A673 (cell line): Measurements from ENCODE around the gene ABCB6. TPM values are rescaled to one million over a fixed set of nuclear protein-coding genes. Genes with fewer than 3 reads are reported as not detected.
"Not testable (repeated sequence)": the region's sequence is repeated elsewhere in the genome, so short reads cannot be mapped to it uniquely, and the experiment has no call there.

Source experiments
- BruUV-seq: library from RNA; stranded (reverse); fragments of 400-500 nt; replicated peaks from 2 replicates; lab custom pipeline; 2021; lab: Mats Ljungman, UMichigan
- CTCF ChIA-PET: fragments of 300-600 bp; sonication (Branson Sonifier 250); formaldehyde crosslinking; loops from one replicate; lab custom pipeline; 2022; ENCODE audit warnings: antibody characterized with exemption; lab: Charles Lee
- POLR2A ChIA-PET: fragments of 300-600 bp; sonication (Branson Sonifier 250); formaldehyde crosslinking; loops from one replicate; lab custom pipeline; 2022; ENCODE audit warnings: antibody characterized with exemption; ENCODE audit not compliant: low non-redundant PET; lab: Charles Lee
- DNase-seq: peaks from one replicate; pipeline ENCODE4 v3.0.0-alpha.2; 2015; ENCODE audit warnings: low spot score
- H3K27ac ChIP-seq: fragments of 200-600 bp; sonication (generic); 2 replicates; pipeline ENCODE4 v1.5.1; 2016; ENCODE audit warnings: mixed run types, low read depth, mild to moderate bottlenecking, mixed read lengths, antibody characterized with exemption, low read length; ENCODE audit not compliant: poor library complexity, severe bottlenecking
- H3K27me3 ChIP-seq: fragments of 200-600 bp; sonication (generic); replicated peaks from 2 replicates; pipeline ENCODE4 v1.6.1; 2017; ENCODE audit warnings: mixed run types, low read depth, mild to moderate bottlenecking, mixed read lengths, antibody characterized with exemption, low read length; ENCODE audit not compliant: insufficient read depth, poor library complexity
- H3K36me3 ChIP-seq: fragments of 200-600 bp; sonication (generic); 2 replicates; pipeline ENCODE4 v1.6.1; 2016; ENCODE audit warnings: mixed run types, mild to moderate bottlenecking, mixed read lengths, antibody characterized with exemption, low read length; ENCODE audit not compliant: insufficient read depth, poor library complexity, severe bottlenecking
- H3K4me1 ChIP-seq: fragments of 200-600 bp; sonication (generic); 2 replicates; pipeline ENCODE4 v1.6.1; 2017; ENCODE audit warnings: mixed run types, mild to moderate bottlenecking, mixed read lengths, antibody characterized with exemption, low read length; ENCODE audit not compliant: insufficient read depth, poor library complexity, severe bottlenecking
- H3K4me3 ChIP-seq: fragments of 200-600 bp; sonication (generic); 2 replicates; pipeline ENCODE4 v1.5.1; 2016; ENCODE audit warnings: low read depth, mixed run types, mild to moderate bottlenecking, mixed read lengths, low read length; ENCODE audit not compliant: poor library complexity, severe bottlenecking
- H3K9me3 ChIP-seq: fragments of 200-600 bp; sonication (generic); 2 replicates; pipeline ENCODE4 v1.6.1; 2016; ENCODE audit warnings: mixed run types, low read depth, mild to moderate bottlenecking, mixed read lengths, antibody characterized with exemption, low read length; ENCODE audit not compliant: poor library complexity, severe bottlenecking
- CTCF ChIP-seq: fragments of 300-800, 200-600 bp; sonication (generic); conservative IDR thresholded peaks from 2 replicates; pipeline ENCODE4 v1.5.1; 2017; ENCODE audit warnings: low read depth, mild to moderate bottlenecking, antibody characterized with exemption, low read length, moderate library complexity, mixed read lengths
- EZH2 ChIP-seq: fragments of 200-600 bp; sonication (generic); IDR thresholded peaks from 2 replicates; pipeline ENCODE4 v1.6.1; 2017; ENCODE audit warnings: borderline replicate concordance, low read depth, mild to moderate bottlenecking, mixed read lengths, antibody characterized with exemption, low read length; ENCODE audit not compliant: poor library complexity, severe bottlenecking
- intact Hi-C: fragments of 100-400 bp; cut with micrococcal nuclease; formaldehyde crosslinking; loops from one replicate; pipeline ENCODE4 v1.10.0; 2022; ENCODE audit not compliant: unreplicated experiment
- total RNA-seq: library from RNA; stranded (reverse); gene quantifications from 2 replicates; pipeline ENCODE4 v1.2.3, GENCODE V29; 2021

ABCB6 gene
- total RNA-seq, 1 experiment from 2014 or later: 101 TPM

- ChIA-PET CTCF (no interaction called here), POLR2A (no interaction called here)
- no peak for TF ChIP-seq CTCF
- no peak for TF ChIP-seq EZH2
- H3K36me3 ChIP-seq: peaks cover 16% of the 10 kb centered on the region
- no peak overlapping the region for H3K4me3 ChIP-seq
- H3K27ac ChIP-seq: no peak overlapping the region
- no TSS peak for BruUV-seq
- intact Hi-C loops: no loop called here
- no peaks in the 10 kb centered on the region for H3K27me3 ChIP-seq
- no peak for DNase-seq
- H3K9me3 ChIP-seq: no peaks in the 10 kb centered on the region
- H3K4me1 ChIP-seq: peaks cover 15% of the 10 kb centered on the region
These were observed 13.6 kb downstream of the ABCB6 start for GRCh38 chr2:219205165-219205538.

- POLR2A ChIA-PET: interaction anchor here (0.6 kb wide), 1 partner anchor 28 kb away, joined by 3 read pairs; the partner anchor contains the start of gene CNPPD1
- Histone ChIP-seq H3K9me3 (no peaks in the 10 kb centered on the region), H3K4me3 (no peak overlapping the region), H3K27me3 (no peaks in the 10 kb centered on the region), H3K4me1 (peaks cover 15% of the 10 kb centered on the region), H3K27ac (no peak overlapping the region), H3K36me3 (peaks cover 10% of the 10 kb centered on the region)
- BruUV-seq: no TSS peak
- DNase-seq: no peak
- CTCF ChIA-PET: interaction anchor here (0.7 kb wide), 1 partner anchor 132 kb away, joined by 4 read pairs; no protein-coding TSS in a partner anchor
- intact Hi-C loops: no loop called here
- TF ChIP-seq EZH2 (no peak), CTCF (no peak)
These were observed 14.2 kb downstream of the ABCB6 start for GRCh38 chr2:219204425-219205164.

GRCh38 chr2:219201331-219201730, 17.4 kb downstream of the ABCB6 start:
- CTCF ChIA-PET, H3K9me3 ChIP-seq, intact Hi-C loops, H3K4me3 ChIP-seq, H3K4me1 ChIP-seq, H3K27ac ChIP-seq, DNase-seq, H3K36me3 ChIP-seq, H3K27me3 ChIP-seq, BruUV-seq, POLR2A ChIA-PET: not testable (repeated sequence)

DNA sequence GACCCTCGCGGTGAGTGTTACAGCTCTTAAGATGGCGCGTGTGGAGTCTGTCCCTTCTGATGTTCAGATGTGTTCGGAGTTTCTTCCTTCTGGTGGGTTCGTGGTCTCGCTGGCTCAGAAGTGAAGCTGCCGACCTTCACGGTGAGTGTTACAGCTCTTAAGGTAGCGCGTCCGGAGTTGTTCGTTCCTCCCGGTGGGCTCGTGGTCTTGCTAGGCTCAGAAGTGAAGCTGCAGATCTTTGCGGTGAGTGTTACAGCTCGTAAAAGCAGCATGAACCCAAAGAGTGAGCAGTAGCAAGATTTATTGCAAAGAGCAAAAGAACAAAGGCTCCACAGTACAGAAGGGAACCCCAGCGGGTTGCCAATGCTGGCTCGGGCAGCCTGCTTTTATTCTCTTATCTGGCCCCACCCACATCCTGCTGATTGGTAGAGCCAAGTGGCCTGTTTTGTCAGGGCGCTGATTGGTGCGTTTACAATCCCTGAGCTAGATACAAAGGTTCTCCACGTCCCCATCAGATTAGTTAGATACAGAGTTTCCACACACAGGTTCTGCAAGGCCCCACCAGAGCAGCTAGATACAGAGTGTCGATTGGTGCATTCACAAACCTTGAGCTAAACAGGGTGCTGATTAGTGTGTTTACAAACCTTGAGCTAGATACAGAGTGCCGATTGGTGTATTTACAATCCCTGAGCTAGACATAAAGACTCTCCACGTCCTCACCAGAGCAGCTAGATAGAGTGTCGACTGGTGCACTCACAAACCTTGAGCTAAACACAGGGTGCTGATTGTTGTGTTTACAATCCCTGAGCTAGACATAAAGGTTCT, 18.0 kb downstream of the ABCB6 start:
- DNase-seq: peak; percentile 62
- H3K4me1 ChIP-seq, H3K4me3 ChIP-seq, H3K36me3 ChIP-seq, H3K9me3 ChIP-seq, H3K27me3 ChIP-seq, intact Hi-C loops, H3K27ac ChIP-seq, CTCF ChIA-PET: not testable (repeated sequence)
- BruUV-seq: TSS peak; percentile 87
- POLR2A ChIA-PET: interaction anchor here (0.6 kb wide), 1 partner anchor 16 kb away, joined by 5 read pairs; no protein-coding TSS in a partner anchor
